ENCODE measurements around the gene G3BP2.

GRCh38 chr4:75623026-75623425 is 50.2 kb downstream of the G3BP2 start:
- TF ChIP-seq POLR2AphosphoS5 (IDR thresholded peaks at IDR 0.05; ENCODE audit: borderline replicate concordance, low read depth, low read length) (no peak), EZH2 (IDR thresholded peaks at IDR 0.05) (no peak)

Measured in SK-N-MC (cell line).